ENCODE data around the gene NMRK2.

The NMRK2 gene

GRCh38 chr19:3982701-3983541, 50.1 kb downstream of the NMRK2 start:
- TF ChIP-seq CTCF (IDR thresholded peaks at IDR 0.05; ENCODE audit: low read depth, low read length), result no peak
- TF ChIP-seq POLR2A (IDR thresholded peaks at IDR 0.05; ENCODE audit: extremely low read depth, insufficient read length), result no peak
- TF ChIP-seq MYC (IDR thresholded peaks at IDR 0.05; ENCODE audit: low read depth, low read length), result no peak
- TF ChIP-seq MAX (IDR thresholded peaks at IDR 0.05; ENCODE audit: low read depth, low read length), result no peak
- peak; percentile 11 for DNase-seq (ENCODE audit: low read depth)
- H3K4me3 ChIP-seq (ENCODE audit: low read depth, low read length), result peak overlapping the region; percentile 86

GRCh38 chr19:3983542-3983914, 50.7 kb downstream of the NMRK2 start:
- no peak for TF ChIP-seq POLR2A (IDR thresholded peaks at IDR 0.05; ENCODE audit: extremely low read depth, insufficient read length)
- no peak for TF ChIP-seq CTCF (IDR thresholded peaks at IDR 0.05; ENCODE audit: low read depth, low read length)
- TF ChIP-seq MAX (IDR thresholded peaks at IDR 0.05; ENCODE audit: low read depth, low read length), result no peak
- no peak for TF ChIP-seq MYC (IDR thresholded peaks at IDR 0.05; ENCODE audit: low read depth, low read length)
- H3K4me3 ChIP-seq (ENCODE audit: low read depth, low read length), result peak overlapping the region; percentile 86
- no peak for DNase-seq (ENCODE audit: low read depth)

- DNase-seq (ENCODE audit: low read depth), result peak; percentile 56
- H3K4me3 ChIP-seq (ENCODE audit: low read depth, low read length), result peak overlapping the region; percentile 86
- peak; percentile 73 for TF ChIP-seq MAX (IDR thresholded peaks at IDR 0.05; ENCODE audit: low read depth, low read length)
- TF ChIP-seq POLR2A (IDR thresholded peaks at IDR 0.05; ENCODE audit: extremely low read depth, insufficient read length), result no peak
Measured at GRCh38 chr19:3983936-3984583, 51.2 kb downstream of the NMRK2 start.

- no peak for DNase-seq (ENCODE audit: low read depth)
- peak overlapping the region; percentile 86 for H3K4me3 ChIP-seq (ENCODE audit: low read depth, low read length)
- TF ChIP-seq POLR2A (IDR thresholded peaks at IDR 0.05; ENCODE audit: extremely low read depth, insufficient read length), result no peak
- TF ChIP-seq CTCF (IDR thresholded peaks at IDR 0.05; ENCODE audit: low read depth, low read length), result no peak
- no peak for TF ChIP-seq MYC (IDR thresholded peaks at IDR 0.05; ENCODE audit: low read depth, low read length)
- TF ChIP-seq MAX (IDR thresholded peaks at IDR 0.05; ENCODE audit: low read depth, low read length), result no peak
Measured at GRCh38 chr19:3984584-3984907, 51.7 kb downstream of the NMRK2 start.

GRCh38 chr19:3984908-3985642, 52.2 kb downstream of the NMRK2 start, which contains the start of gene EEF2:
Gene EEF2 (minus strand): TSS chr19:3985463. CDS start chr19:3985380, 83 bp downstream.
- DNase-seq (ENCODE audit: low read depth), result peak; percentile 82

More at GRCh38 chr19:3984908-3985642, 52.2 kb downstream of the NMRK2 start, which contains the start of gene EEF2:
- H3K4me3 ChIP-seq (ENCODE audit: low read depth, low read length), result peak within 1 kb of the TSS; percentile 86
- peak; percentile 40; the same call in 1 of the 2 replicates for TF ChIP-seq MAX (IDR thresholded peaks at IDR 0.05; ENCODE audit: low read depth, low read length)
- TF ChIP-seq MYC (IDR thresholded peaks at IDR 0.05; ENCODE audit: low read depth, low read length), result peak; percentile 73; the same call in 1 of the 2 replicates
- peak; percentile 98 for TF ChIP-seq POLR2A (IDR thresholded peaks at IDR 0.05; ENCODE audit: extremely low read depth, insufficient read length)
- no peak for TF ChIP-seq CTCF (IDR thresholded peaks at IDR 0.05; ENCODE audit: low read depth, low read length)
